Loucy (cell line): ENCODE results near the gene STK11IP.

ENCODE experiments used
- EZH2phosphoT487 ChIP-seq: fragments of 200-600 bp; IDR thresholded peaks from 2 replicates; pipeline ENCODE4 v1.6.1; 2018; ENCODE audit warnings: antibody characterized with exemption, mild to moderate bottlenecking, moderate library complexity, borderline replicate concordance
- TF ChIP-seq, protein P1 (sequence below): fragments of 200-600 bp; sonication (generic); conservative IDR thresholded peaks from 2 replicates; pipeline ENCODE4 v1.5.1; 2014; ENCODE audit warnings: mild to moderate bottlenecking, antibody characterized with exemption, low read length

DNA sequence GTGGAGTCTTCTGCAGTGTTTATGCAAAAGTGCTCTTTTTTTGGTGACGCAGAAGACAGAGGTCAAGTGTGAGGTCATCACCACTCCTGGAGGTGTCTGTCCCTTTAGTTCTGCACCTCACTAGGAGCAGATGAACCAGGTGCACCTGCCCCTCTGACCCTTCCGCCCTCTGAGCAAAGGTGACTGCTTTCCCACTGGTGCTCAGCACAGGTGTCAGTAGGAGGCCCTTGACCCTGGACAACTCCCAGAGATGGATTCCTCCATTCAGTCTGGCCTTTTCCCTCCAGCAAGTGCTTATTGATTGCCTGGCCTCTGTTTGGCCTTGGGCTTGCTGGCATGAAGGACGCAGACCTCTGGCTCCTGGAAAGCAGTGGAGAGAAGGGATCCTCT, 21.1 kb downstream of the STK11IP start:
- TF ChIP-seq, protein P1, sequence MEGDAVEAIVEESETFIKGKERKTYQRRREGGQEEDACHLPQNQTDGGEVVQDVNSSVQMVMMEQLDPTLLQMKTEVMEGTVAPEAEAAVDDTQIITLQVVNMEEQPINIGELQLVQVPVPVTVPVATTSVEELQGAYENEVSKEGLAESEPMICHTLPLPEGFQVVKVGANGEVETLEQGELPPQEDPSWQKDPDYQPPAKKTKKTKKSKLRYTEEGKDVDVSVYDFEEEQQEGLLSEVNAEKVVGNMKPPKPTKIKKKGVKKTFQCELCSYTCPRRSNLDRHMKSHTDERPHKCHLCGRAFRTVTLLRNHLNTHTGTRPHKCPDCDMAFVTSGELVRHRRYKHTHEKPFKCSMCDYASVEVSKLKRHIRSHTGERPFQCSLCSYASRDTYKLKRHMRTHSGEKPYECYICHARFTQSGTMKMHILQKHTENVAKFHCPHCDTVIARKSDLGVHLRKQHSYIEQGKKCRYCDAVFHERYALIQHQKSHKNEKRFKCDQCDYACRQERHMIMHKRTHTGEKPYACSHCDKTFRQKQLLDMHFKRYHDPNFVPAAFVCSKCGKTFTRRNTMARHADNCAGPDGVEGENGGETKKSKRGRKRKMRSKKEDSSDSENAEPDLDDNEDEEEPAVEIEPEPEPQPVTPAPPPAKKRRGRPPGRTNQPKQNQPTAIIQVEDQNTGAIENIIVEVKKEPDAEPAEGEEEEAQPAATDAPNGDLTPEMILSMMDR: no peak
- no peak for TF ChIP-seq EZH2phosphoT487
